IgD-negative memory B cell (primary cell): ENCODE results near the gene SEMA6A. TPM values are rescaled to one million over a fixed set of nuclear protein-coding genes. Genes with fewer than 3 reads are reported as not detected.

Experiments used
- H3K27ac Mint-ChIP-seq, 3 donors: one replicate each; pipeline ENCODE4 v1.8.0; 2020 to 2022; ENCODE audit warnings: mild to moderate bottlenecking in 3 of 3, mixed read lengths in 3 of 3, moderate library complexity in 1 of 3
- H3K27me3 Mint-ChIP-seq: one replicate; pipeline ENCODE4 v1.8.0; 2021; ENCODE audit warnings: mixed read lengths
- H3K36me3 Mint-ChIP-seq: one replicate; pipeline ENCODE4 v1.8.0; 2020; ENCODE audit warnings: mild to moderate bottlenecking, mixed read lengths
- H3K4me1 Mint-ChIP-seq, 3 donors: one replicate each; pipeline ENCODE4 v1.8.0; 2020 to 2022; ENCODE audit warnings: mixed read lengths in 3 of 3, mild to moderate bottlenecking in 1 of 3
- H3K4me3 Mint-ChIP-seq, 4 donors: one replicate each; pipeline ENCODE4 v1.8.0; 2020 to 2022; ENCODE audit warnings: mild to moderate bottlenecking in 4 of 4, mixed read lengths in 4 of 4, moderate library complexity in 3 of 4
- H3K9me3 Mint-ChIP-seq, 3 donors: one replicate each; pipeline ENCODE4 v1.8.0; 2020 to 2021; ENCODE audit warnings: mixed read lengths in 3 of 3, mild to moderate bottlenecking in 1 of 3
- polyA plus RNA-seq: library from polyadenylated mRNA; unstranded; fragments of 300-500 nt; fragmentation: Illumina TruSeq; gene quantifications from one replicate; pipeline ENCODE4 v1.2.3, GENCODE V29; 2021

The SEMA6A gene
- polyA plus RNA-seq, 1 donor from 2014 or later, result 1.2 TPM

GRCh38 chr5:116409591-116410296, 164.9 kb downstream of the SEMA6A start:
- H3K9me3 Mint-ChIP-seq, result no peaks in the 10 kb centered on the region
- H3K36me3 Mint-ChIP-seq, result peaks cover 15% of the 10 kb centered on the region
- no peaks in the 10 kb centered on the region for H3K27me3 Mint-ChIP-seq
- peaks cover 0 to 2% (median 0%) of the 10 kb centered on the region in 3 donors for H3K4me1 Mint-ChIP-seq
- H3K27ac Mint-ChIP-seq, result no peak overlapping the region
- H3K4me3 Mint-ChIP-seq, result no peak overlapping the region

GRCh38 chr5:116406306-116407041, 168.1 kb downstream of the SEMA6A start:
- Mint-ChIP-seq H3K27me3 (no peaks in the 10 kb centered on the region), H3K36me3 (peaks cover 2% of the 10 kb centered on the region), H3K4me3 (peak overlapping the region in 1 of 4 donors; percentile 28), H3K27ac (no peak overlapping the region), H3K4me1 (peaks cover 0 to 2% (median 0%) of the 10 kb centered on the region in 3 donors), H3K9me3 (no peaks in the 10 kb centered on the region)

DNA sequence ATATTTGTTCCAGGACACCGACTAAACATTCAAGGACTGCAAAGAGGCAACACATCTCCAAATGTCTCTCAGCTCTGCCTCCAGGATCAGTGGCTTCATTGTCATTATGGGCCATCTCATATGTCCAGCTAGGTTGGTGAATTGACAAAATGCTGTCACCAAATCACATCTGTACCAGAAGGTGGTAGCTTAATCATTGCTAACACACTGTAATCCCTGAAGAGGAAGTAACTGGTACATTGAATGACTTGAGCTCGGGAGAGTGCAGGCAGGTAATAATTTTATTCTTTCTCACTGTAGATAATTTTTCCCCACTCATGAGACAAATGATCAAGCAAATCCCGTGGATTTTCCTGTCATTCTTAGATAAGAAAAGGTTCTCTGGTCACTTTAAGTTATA, 169.8 kb downstream of the SEMA6A start:
- Mint-ChIP-seq H3K4me3 (no peak overlapping the region), H3K27ac (no peak overlapping the region), H3K36me3 (peaks cover 2% of the 10 kb centered on the region), H3K4me1 (no peaks in the 10 kb centered on the region), H3K27me3 (no peaks in the 10 kb centered on the region), H3K9me3 (no peaks in the 10 kb centered on the region)

GRCh38 chr5:116404016-116404415, 170.6 kb downstream of the SEMA6A start:
- Mint-ChIP-seq H3K27ac (no peak overlapping the region), H3K9me3 (no peaks in the 10 kb centered on the region), H3K36me3 (peaks cover 3% of the 10 kb centered on the region), H3K4me3 (no peak overlapping the region), H3K27me3 (no peaks in the 10 kb centered on the region), H3K4me1 (no peaks in the 10 kb centered on the region)

DNA sequence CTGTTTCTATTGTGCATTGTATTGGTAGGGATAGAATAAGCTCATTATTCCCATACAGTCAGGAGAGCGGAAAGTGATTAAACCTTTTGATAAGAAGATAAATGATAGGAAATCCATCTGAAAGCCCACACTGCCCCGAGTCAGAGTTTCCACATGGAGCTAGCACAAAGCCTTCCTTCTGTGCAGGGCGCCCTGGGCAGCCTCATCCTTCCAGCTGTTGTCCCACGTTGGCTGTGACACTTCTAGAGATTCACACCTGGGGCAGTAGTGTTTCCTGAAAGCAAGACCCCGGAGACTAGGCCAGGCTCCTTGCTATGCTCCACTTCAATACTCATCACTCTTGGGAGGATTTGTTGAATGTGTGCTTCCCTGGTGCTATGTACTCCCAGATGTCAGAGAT, 172.4 kb downstream of the SEMA6A start:
- H3K27ac Mint-ChIP-seq, result no peak overlapping the region
- H3K9me3 Mint-ChIP-seq, result no peaks in the 10 kb centered on the region
- H3K36me3 Mint-ChIP-seq, result peaks cover 5% of the 10 kb centered on the region
- H3K27me3 Mint-ChIP-seq, result no peaks in the 10 kb centered on the region
- no peaks in the 10 kb centered on the region for H3K4me1 Mint-ChIP-seq
- H3K4me3 Mint-ChIP-seq, result no peak overlapping the region

DNA sequence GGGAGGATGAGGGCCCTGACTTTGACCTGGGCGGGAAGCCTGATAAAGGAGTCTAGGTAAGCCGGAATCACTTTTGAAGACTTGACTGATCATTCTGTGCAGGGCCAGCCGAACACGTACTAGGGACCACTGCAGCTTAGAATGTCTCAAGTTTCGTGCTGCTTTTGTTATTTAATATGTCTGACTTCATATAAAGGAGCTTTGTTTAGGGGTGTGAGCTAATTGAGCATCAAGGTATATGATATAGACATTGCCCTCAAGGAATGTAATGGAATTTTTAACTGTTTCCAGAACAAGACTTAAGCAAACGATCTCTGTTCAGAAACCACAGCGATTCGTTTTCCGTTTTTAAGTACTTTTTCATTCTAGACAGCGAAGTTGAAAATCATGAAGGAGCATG, 173.0 kb downstream of the SEMA6A start:
- no peaks in the 10 kb centered on the region for H3K27me3 Mint-ChIP-seq
- no peaks in the 10 kb centered on the region for H3K4me1 Mint-ChIP-seq
- peaks cover 5% of the 10 kb centered on the region for H3K36me3 Mint-ChIP-seq
- no peak overlapping the region for H3K27ac Mint-ChIP-seq
- H3K9me3 Mint-ChIP-seq, result no peaks in the 10 kb centered on the region
- H3K4me3 Mint-ChIP-seq, result no peak overlapping the region

- Mint-ChIP-seq H3K4me3 (no peak overlapping the region), H3K27ac (no peak overlapping the region), H3K36me3 (peaks cover 9% of the 10 kb centered on the region)
Measured at GRCh38 chr5:116396476-116397099, 178.0 kb downstream of the SEMA6A start.

DNA sequence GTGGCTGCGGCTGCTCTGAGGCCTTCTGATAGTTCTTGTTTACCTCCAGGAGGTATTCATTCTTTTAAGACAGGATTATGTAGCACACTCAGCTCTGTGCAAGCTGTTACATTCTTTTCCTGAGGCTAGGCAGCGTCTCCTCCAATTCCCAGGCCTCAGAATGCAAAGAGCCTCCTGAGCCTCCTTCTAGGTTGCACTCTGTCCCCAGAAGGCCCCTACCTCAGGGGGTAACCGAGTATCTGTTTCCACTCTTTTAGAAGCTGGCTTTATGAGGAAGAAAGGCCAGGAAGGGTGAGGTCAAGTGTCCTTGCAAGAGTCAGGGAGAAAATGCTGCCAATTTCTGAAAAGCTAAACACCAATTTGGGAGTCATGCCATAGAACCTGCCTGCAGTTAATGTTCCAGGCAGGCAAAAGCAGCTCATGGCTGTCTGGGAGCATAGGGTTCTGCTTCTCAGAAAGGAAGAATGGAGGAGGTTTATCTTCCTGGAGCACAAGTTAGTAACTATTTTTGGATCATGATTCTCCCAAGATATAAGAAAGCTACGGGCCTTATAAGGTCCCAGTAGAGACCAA, 178.9 kb downstream of the SEMA6A start:
- H3K36me3 Mint-ChIP-seq, result peaks cover 9% of the 10 kb centered on the region
- H3K9me3 Mint-ChIP-seq, result peaks cover 0 to 4% (median 2%) of the 10 kb centered on the region in 3 donors
- peaks cover 0 to 2% (median 0%) of the 10 kb centered on the region in 3 donors for H3K4me1 Mint-ChIP-seq
- no peaks in the 10 kb centered on the region for H3K27me3 Mint-ChIP-seq
- no peak overlapping the region for H3K4me3 Mint-ChIP-seq
- no peak overlapping the region for H3K27ac Mint-ChIP-seq

More at GRCh38 chr5:116396476-116397099, 178.0 kb downstream of the SEMA6A start:
- Mint-ChIP-seq H3K9me3 (no peaks in the 10 kb centered on the region), H3K27me3 (no peaks in the 10 kb centered on the region), H3K4me1 (peaks cover 0 to 2% (median 0%) of the 10 kb centered on the region in 3 donors)

DNA sequence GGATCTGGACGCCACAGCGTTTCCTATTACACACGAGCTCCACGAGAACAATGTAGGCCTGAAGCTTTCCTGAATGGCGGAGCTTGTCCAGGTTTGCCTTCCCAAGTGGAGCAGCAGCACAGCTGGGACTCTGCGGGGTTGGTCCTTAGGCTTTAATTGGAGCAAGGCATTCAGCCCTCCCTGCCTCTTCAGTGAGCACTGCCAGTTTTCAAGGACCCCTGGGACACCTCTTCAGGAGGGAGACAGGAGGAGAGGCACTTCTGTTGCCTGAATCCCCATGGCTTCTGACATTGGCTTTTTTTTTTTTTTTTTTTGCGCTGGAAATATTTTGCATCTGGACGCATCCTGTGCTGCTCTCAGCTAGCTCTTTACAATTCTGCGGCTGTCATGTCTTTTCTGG, 179.4 kb downstream of the SEMA6A start:
- H3K9me3 Mint-ChIP-seq, result peaks cover 0 to 4% (median 2%) of the 10 kb centered on the region in 3 donors
- H3K36me3 Mint-ChIP-seq, result peaks cover 9% of the 10 kb centered on the region
- peaks cover 0 to 2% (median 0%) of the 10 kb centered on the region in 3 donors for H3K4me1 Mint-ChIP-seq
- no peak overlapping the region for H3K4me3 Mint-ChIP-seq
- no peak overlapping the region for H3K27ac Mint-ChIP-seq
- no peaks in the 10 kb centered on the region for H3K27me3 Mint-ChIP-seq

- Mint-ChIP-seq H3K27ac (no peak overlapping the region), H3K4me1 (peaks cover 0 to 2% (median 0%) of the 10 kb centered on the region in 3 donors), H3K36me3 (peaks cover 7% of the 10 kb centered on the region), H3K27me3 (no peaks in the 10 kb centered on the region), H3K4me3 (no peak overlapping the region), H3K9me3 (peaks cover 0 to 4% (median 4%) of the 10 kb centered on the region in 3 donors)
Measured at GRCh38 chr5:116394186-116394867, 180.3 kb downstream of the SEMA6A start.
